Skeletal muscle tissue (tissue), 1 donor: ENCODE results near the gene LYPD6B. TPM values are rescaled to one million over a fixed set of nuclear protein-coding genes. Genes with fewer than 3 reads are reported as not detected.

Source experiments
- total RNA-seq: library from RNA; depleted of rRNA; stranded (reverse); fragments of >200 nt; gene quantifications from one replicate; pipeline ENCODE4 v1.2.3, GENCODE V29; 2014

LYPD6B gene
- total RNA-seq, 1 donor from 2014 or later, result 0.52 TPM

Other genes with a start within 250 kb of the LYPD6B start
- 1.0 TPM for gene KIF5C, start 163.5 kb upstream of the LYPD6B start, total RNA-seq